Cardiac muscle cell (in vitro differentiated cells and primary cell): ENCODE data around the gene CCT8L2. TPM values are rescaled to one million over a fixed set of nuclear protein-coding genes. Genes with fewer than 3 reads are reported as not detected.
"Not testable (repeated sequence)": the region's sequence is repeated elsewhere in the genome, so short reads cannot be mapped to it uniquely, and the experiment has no call there.

Experiments
- DNase-seq, 2 donors: peaks; one replicate each; pipeline versions ENCODE4 v3.0.0 to v3.0.0-alpha.2; 2010 to 2017; ENCODE audit warnings: low read depth in 1 of 2, low spot score in 1 of 2
- H3K27ac ChIP-seq: fragments of 200-600 bp; sonication (generic); 2 replicates; pipeline ENCODE4 v1.5.1; 2016
- H3K27me3 ChIP-seq: fragments of 200-600 bp; sonication (generic); 2 replicates; pipeline ENCODE4 v1.6.0; 2016; ENCODE audit warnings: control low read depth
- H3K36me3 ChIP-seq: fragments of 200-600 bp; sonication (generic); 2 replicates; pipeline ENCODE4 v1.5.1; 2016; ENCODE audit warnings: control low read depth
- H3K4me1 ChIP-seq: fragments of 200-600 bp; sonication (generic); 2 replicates; pipeline ENCODE4 v1.8.1; 2017; ENCODE audit warnings: low read depth, mild to moderate bottlenecking, mixed run types
- H3K4me3 ChIP-seq: fragments of 200-600 bp; sonication (generic); 2 replicates; pipeline ENCODE4 v1.5.1; 2016; ENCODE audit warnings: mild to moderate bottlenecking
- H3K9me3 ChIP-seq: fragments of 200-600 bp; sonication (generic); 2 replicates; pipeline ENCODE4 v1.5.1; 2017; ENCODE audit warnings: low read depth, mild to moderate bottlenecking, control low read depth
- CTCF ChIP-seq: IDR thresholded peaks from 2 replicates; pipeline ENCODE4 v1.5.1; 2012; ENCODE audit warnings: low read depth, mild to moderate bottlenecking, low read length
- polyA plus RNA-seq: library from polyadenylated mRNA; unstranded; fragments of >200 nt; fragmentation: Nextera tagmentation; extraction: Ambion mirVana; gene quantifications from 2 replicates; pipeline ENCODE4 v1.2.1, GENCODE V29; 2016
- total RNA-seq: library from RNA; depleted of rRNA; stranded (reverse); fragments of >200 nt; gene quantifications from 2 replicates; pipeline ENCODE4 v1.2.3, GENCODE V29; 2016

Gene CCT8L2
- total and polyA plus RNA-seq, 2 experiments from 2014 or later: not detected

GRCh38 chr22:16562711-16563554 is 29.7 kb downstream of the CCT8L2 start:
- DNase-seq: no peak
- Histone ChIP-seq H3K9me3 (no peaks in the 10 kb centered on the region), H3K4me1 (no peaks in the 10 kb centered on the region), H3K27me3 (no peaks in the 10 kb centered on the region), H3K27ac (no peak overlapping the region), H3K36me3 (no peaks in the 10 kb centered on the region), H3K4me3 (no peak overlapping the region)
- no peak for TF ChIP-seq CTCF

GRCh38 chr22:16561093-16561658 is 31.4 kb downstream of the CCT8L2 start:
- not testable (repeated sequence) for H3K4me1 ChIP-seq, DNase-seq, H3K9me3 ChIP-seq

GRCh38 chr22:16560651-16561050 is 32.0 kb downstream of the CCT8L2 start:
- H3K4me3 ChIP-seq, H3K27ac ChIP-seq, DNase-seq, H3K9me3 ChIP-seq, H3K27me3 ChIP-seq, H3K36me3 ChIP-seq, H3K4me1 ChIP-seq: not testable (repeated sequence)

More at GRCh38 chr22:16561093-16561658, 31.4 kb downstream of the CCT8L2 start:
- H3K27ac ChIP-seq, H3K27me3 ChIP-seq, H3K4me3 ChIP-seq, H3K36me3 ChIP-seq: not testable (repeated sequence)

- not testable (repeated sequence) for DNase-seq, H3K4me3 ChIP-seq, H3K27me3 ChIP-seq, H3K4me1 ChIP-seq, H3K36me3 ChIP-seq, H3K27ac ChIP-seq, H3K9me3 ChIP-seq
Measured at GRCh38 chr22:16559996-16560395, 32.6 kb downstream of the CCT8L2 start.

GRCh38 chr22:16559056-16559955 is 33.3 kb downstream of the CCT8L2 start:
- Histone ChIP-seq H3K36me3 (no peaks in the 10 kb centered on the region), H3K9me3 (no peaks in the 10 kb centered on the region), H3K4me1 (no peaks in the 10 kb centered on the region), H3K27me3 (no peaks in the 10 kb centered on the region), H3K27ac (no peak overlapping the region), H3K4me3 (no peak overlapping the region)
- no peak for TF ChIP-seq CTCF
- no peak for DNase-seq

- H3K4me1 ChIP-seq, H3K27me3 ChIP-seq, H3K36me3 ChIP-seq, DNase-seq, H3K9me3 ChIP-seq, H3K4me3 ChIP-seq, H3K27ac ChIP-seq: not testable (repeated sequence)
Measured at GRCh38 chr22:16558376-16558945, 34.1 kb downstream of the CCT8L2 start.

- not testable (repeated sequence) for H3K9me3 ChIP-seq, H3K4me3 ChIP-seq, H3K36me3 ChIP-seq, H3K4me1 ChIP-seq, H3K27ac ChIP-seq, DNase-seq, H3K27me3 ChIP-seq
Measured at GRCh38 chr22:16557511-16557910, 35.1 kb downstream of the CCT8L2 start.

- H3K36me3 ChIP-seq, H3K9me3 ChIP-seq, DNase-seq, H3K27ac ChIP-seq, H3K27me3 ChIP-seq, H3K4me3 ChIP-seq, H3K4me1 ChIP-seq: not testable (repeated sequence)
Measured at GRCh38 chr22:16555077-16555994, 37.3 kb downstream of the CCT8L2 start.

GRCh38 chr22:16543310-16543709 is 49.3 kb downstream of the CCT8L2 start:
- not testable (repeated sequence) for H3K36me3 ChIP-seq, H3K9me3 ChIP-seq, H3K27ac ChIP-seq, H3K27me3 ChIP-seq, DNase-seq, H3K4me1 ChIP-seq, H3K4me3 ChIP-seq
